GM21786 (cell line): ENCODE results near the gene RGS3.
"Not testable (repeated sequence)": the region's sequence is repeated elsewhere in the genome, so short reads cannot be mapped to it uniquely, and the experiment has no call there.

Experiments
- ATAC-seq: cut with Tn5 transposase; IDR thresholded peaks from one replicate; pipeline ENCODE4 v1.9.1; 2021; ENCODE audit not compliant: unreplicated experiment

The RGS3 gene

GRCh38 chr9:113486327-113486726 is 22.8 kb downstream of the RGS3 start:
- ATAC-seq: no peak

GRCh38 chr9:113488071-113488470 is 24.5 kb downstream of the RGS3 start:
- ATAC-seq: no peak

- no peak for ATAC-seq
Measured at GRCh38 chr9:113488490-113488889, 25.0 kb downstream of the RGS3 start.

- ATAC-seq: not testable (repeated sequence)
Measured at GRCh38 chr9:113491147-113491546, 27.6 kb downstream of the RGS3 start.

GRCh38 chr9:113492343-113493202 is 29.0 kb downstream of the RGS3 start:
- no peak for ATAC-seq

GRCh38 chr9:113493203-113493520 is 29.6 kb downstream of the RGS3 start:
- no peak for ATAC-seq

- no peak for ATAC-seq
Measured at GRCh38 chr9:113495526-113495925, 32.0 kb downstream of the RGS3 start.

- ATAC-seq: no peak
Measured at GRCh38 chr9:113497051-113497450, 33.5 kb downstream of the RGS3 start.

- no peak for ATAC-seq
Measured at GRCh38 chr9:113499153-113499875, 35.8 kb downstream of the RGS3 start.

GRCh38 chr9:113499876-113500497 is 36.5 kb downstream of the RGS3 start:
- ATAC-seq: no peak

GRCh38 chr9:113501129-113501686 is 37.7 kb downstream of the RGS3 start:
- ATAC-seq: no peak

- no peak for ATAC-seq
Measured at GRCh38 chr9:113501852-113502251, 38.3 kb downstream of the RGS3 start.

GRCh38 chr9:113502427-113503034 is 39.0 kb downstream of the RGS3 start:
- ATAC-seq: no peak

- ATAC-seq: no peak
Measured at GRCh38 chr9:113503131-113503541, 39.6 kb downstream of the RGS3 start.

GRCh38 chr9:113503613-113504211 is 40.2 kb downstream of the RGS3 start:
- no peak for ATAC-seq

- ATAC-seq: no peak
Measured at GRCh38 chr9:113504725-113505590, 41.4 kb downstream of the RGS3 start.

GRCh38 chr9:113506090-113506589 is 42.6 kb downstream of the RGS3 start:
- ATAC-seq: no peak

- ATAC-seq: no peak
Measured at GRCh38 chr9:113507256-113507655, 43.7 kb downstream of the RGS3 start.

GRCh38 chr9:113508111-113508749 is 44.7 kb downstream of the RGS3 start:
- ATAC-seq: no peak
